GM21786 (cell line): ENCODE data around the gene SRP68.

ENCODE experiments used
- ATAC-seq: cut with Tn5 transposase; IDR thresholded peaks from one replicate; pipeline ENCODE4 v1.9.1; 2021; ENCODE audit not compliant: unreplicated experiment

The SRP68 gene

GRCh38 chr17:76000755-76001521 lies 71.4 kb downstream of the SRP68 start, which contains the start of gene CDK3:
TSS of gene CDK3 (plus strand) at chr17:76000855. CDS start at chr17:76001426, 571 bp downstream.
- ATAC-seq: no peak

DNA sequence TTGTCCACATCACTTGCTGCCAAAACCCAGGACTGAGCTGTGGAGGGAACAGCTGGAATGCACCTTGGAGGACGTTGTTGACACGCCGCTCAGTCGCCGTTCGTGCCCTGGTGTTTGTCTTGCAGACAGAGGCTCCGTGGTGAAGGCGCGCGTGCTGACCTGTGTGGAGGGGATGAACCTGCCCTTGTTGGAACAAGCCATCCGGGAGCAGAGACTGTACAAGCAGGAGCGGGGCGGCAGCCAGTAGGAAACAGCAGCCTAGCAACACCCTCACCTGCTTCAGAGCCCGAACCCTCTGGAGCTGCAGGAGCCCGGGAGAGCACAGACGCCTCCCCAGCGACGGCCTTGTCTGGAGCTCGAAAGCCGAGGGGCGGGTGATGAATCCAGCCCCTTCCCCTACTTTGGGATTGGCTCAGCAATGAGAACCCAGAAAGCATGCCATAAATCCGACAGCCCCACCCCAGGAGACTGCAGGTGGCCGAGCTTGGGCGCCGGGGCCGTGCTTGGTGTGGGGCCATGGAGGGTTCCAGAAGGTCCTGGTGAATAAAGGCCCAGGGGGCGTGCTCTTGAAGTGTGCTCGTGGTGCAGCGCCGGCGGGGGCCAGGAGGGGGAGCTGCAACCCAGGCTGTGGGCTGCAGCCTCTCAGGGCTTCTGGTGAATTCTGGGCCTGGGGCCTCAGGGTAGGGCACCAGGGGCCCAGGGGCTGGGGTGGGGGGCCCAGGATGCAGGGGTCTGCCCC lies 72.1 kb downstream of the SRP68 start:
- no peak for ATAC-seq

DNA sequence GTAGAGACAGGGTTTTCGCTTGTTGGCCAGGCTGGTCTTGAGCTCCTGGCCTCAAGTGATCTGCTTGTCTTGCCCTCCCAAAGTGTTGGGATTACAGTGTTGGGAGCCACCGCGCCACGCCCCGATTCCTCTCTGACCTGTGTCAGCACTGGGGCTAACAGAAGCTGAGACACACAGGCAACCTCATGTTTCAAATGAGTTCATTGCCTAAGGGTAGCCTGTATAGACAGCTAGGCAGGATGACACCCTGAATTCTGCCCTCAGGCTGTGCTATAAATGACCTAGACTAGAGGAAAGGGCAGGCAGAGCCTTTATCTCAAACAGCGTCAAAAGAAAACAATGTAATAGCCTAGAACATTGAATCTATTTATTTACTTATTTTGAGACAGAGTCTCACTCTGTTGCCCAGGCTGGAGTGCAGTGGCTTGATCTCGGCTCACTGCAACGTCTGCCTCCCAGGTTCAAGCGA lies 74.0 kb downstream of the SRP68 start:
- no peak for ATAC-seq

DNA sequence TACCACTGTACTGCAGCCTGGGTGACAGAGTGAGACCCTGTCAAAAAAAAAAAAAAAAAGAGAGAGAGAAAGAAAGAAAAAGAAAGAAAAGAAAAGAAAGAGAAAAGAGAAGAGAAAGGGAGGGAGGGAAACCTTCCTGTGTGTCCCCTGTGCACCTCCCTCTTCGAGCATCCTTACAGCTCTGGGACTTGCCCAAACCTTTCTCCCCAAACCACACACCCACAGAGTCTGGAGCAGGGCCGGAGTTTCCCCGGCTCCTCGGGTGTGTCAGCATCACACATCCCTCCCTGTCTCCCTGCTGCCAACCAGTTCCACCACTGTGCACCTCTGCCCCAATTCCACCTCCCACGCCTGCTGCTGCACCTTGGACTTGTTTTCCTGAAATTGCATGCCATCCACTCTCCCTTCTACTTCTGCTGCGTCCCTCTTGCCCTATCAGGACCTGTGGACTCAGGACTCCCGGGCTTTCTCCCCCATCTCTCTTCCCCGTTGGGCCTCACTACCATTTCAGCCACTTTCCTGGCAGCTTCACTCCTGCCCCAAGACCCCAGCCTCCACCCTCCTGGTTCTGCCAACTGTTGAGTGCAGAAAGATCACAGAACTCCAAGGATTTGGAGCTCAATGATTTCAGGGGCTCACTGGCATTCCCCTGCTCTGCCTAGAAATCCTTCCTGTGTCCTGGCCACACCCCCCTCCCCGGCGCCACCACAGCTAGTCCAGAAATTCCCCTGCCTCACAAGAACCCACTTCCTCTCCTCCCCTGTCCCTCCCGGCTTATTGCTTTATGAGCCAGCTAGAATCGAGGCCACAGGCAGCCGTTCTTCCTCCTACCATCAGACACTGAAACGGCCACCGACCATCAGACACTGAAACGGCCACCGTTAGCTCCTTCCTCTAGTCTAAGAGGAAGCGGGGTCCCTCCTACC lies 75.4 kb downstream of the SRP68 start:
- ATAC-seq: no peak

DNA sequence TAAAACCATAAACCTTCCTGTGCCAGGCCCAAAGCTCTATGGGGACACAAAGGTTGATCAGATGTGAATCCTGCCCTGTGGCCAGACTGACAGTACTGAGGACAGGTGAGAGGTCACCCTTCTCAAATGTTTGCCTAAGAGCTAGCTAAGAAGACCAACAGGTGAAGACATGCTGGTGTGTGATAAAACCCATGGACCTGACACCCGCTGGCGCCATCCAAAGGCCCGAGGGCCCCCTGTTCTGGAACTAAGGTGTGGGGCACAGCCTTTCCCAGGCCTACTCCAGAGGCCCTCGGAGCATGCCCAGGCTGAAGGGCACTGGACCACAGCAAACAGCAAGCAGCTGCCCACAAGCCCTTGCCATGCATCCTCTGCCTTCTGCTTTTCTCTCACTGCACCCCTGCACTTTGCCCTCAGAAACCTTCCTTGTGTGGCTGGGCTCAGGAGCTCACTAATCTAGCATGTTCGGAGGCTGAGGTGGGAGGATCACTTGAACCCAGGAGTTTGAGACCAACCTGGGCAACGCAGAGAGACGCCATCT lies 76.9 kb downstream of the SRP68 start:
- ATAC-seq: no peak

GRCh38 chr17:75994802-75995370 lies 77.4 kb downstream of the SRP68 start:
- ATAC-seq: no peak

DNA sequence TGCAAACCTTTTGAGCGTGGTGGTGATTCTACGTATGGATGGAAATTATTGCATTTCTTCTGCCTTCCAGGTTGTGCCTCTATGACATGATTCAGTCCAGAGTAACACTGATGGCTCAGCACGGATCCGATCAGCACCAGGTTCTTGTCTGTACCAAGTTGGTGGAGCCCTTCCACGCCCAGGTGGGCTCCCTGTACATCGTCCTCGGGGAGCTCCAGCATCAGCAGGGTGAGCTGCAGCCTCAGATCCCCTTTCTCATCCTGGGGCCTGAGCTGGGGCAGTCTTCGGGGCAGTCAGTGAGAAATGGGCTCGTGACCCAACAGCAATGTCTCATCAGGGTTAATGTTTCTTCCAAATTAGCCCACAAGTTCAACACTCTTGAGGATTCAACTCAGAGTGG lies 80.9 kb downstream of the SRP68 start:
- ATAC-seq: no peak
